ENCODE results near the gene PUSL1. TPM values are rescaled to one million over a fixed set of nuclear protein-coding genes. Genes with fewer than 3 reads are reported as not detected.

The PUSL1 gene
- polyA plus RNA-seq, 3 donors = 6.6 to 13.5 (median 12.8) TPM

DNA sequence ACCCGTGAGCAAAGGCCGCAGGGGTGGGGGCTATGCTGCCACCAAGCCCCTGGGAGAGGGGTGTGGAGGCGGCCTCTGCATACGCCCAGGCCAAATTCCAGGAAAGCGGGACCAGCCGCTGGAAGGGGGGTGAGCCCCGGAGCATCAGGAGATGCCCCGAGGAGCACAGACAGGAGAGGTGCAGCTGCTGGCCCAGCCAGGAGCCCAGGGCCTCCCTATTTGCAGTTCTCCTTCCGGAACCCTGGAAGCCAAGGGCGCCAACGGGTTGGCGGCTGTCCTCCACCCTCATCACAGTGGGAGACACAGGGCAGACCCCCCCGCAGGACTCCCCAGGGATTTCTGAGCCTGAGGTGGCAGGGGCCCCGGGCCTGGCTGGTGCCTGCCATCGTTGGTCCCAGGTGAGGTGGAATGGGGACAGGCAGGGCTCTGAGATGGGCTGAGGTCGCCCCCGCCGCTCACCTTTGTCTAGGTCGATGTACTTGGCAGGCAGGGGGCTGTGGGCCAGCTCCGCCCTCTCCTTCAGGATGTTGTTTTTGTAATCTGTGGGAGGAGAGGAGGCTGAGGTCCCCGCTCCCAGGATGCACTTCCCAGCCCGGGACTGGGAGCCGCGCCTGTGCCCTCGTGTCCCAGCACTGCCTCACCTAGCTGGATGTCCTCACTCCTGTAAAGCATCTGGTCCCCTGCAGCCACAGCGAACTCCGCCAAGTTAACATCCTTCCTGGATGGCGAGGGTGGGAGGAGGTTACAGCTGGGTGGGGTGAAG, 45.2 kb downstream of the PUSL1 start:
- no peak overlapping the region for H3K27ac ChIP-seq (ENCODE audit: low read depth, low read length)
- 17 to 42% (median 33%) methylated on average over 28 of the region's 28 CpGs for WGBS, 3 donors

- 18 to 35% (median 33%) methylated on average over 84 to 114 of the region's 116 CpGs for WGBS, 3 donors
- H3K27ac ChIP-seq (ENCODE audit: low read depth, low read length) = no peak overlapping the region
These were observed 46.2 kb downstream of the PUSL1 start for GRCh38 chr1:1354271-1355247.

DNA sequence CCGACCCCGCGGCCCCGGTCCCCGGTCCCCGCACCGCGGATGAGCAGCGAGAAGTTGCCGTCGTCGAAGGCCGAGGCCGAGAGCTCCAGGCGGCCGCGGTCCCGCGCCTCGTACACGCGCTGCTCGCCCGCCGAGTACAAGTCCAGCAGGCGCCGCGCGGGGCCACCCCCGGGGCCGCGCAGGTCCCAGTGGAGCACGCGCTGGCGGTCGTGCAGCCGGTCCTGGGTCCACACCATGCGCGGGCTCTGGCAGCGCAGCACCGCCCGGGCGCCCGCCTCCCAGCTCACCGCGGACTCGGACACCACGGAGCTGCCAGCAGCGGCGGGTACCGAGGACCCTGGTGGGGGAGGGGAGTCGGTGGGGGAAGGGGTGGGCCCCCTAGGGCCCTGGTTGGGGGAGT, 47.0 kb downstream of the PUSL1 start:
- H3K27ac ChIP-seq (ENCODE audit: low read depth, low read length) = peak overlapping the region; percentile 31
- 3 to 17% (median 11%) methylated on average over 37 to 52 of the region's 52 CpGs for WGBS, 3 donors

DNA sequence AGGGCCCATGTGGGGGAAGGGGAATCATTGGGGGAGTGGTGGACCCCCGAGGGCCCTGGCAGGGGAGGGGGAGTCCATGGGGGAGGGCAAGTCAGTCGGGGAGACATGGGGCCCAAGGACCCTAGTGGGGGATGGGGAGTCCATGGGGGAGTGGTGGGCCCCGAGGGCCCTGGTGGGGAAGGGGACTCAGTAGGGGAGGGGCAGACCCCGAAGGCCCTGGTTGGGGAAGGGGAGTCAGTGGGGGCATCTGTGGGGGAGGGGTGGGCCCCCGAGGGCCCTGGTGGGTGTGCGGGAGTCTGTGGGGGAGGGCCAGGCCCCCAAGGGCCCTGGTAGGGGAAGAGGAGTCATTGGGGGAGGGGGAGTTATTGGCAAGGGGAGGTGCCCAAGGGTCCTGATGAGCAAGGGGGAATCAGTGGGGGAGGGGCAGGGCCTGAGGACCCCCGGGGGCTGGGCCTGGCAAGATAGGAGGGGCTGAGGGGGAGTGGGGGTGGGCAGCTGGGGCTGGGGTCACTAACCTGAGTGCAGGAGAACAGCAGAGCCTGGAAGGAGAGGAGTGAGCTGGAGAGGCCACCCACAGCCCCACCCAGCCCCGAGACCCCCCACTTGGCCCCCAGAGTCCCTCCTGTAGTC, 47.9 kb downstream of the PUSL1 start:
- WGBS, 3 donors = 36 to 45% (median 41%) methylated on average over 6 to 8 of the region's 8 CpGs
- peak overlapping the region; percentile 13 for H3K27ac ChIP-seq (ENCODE audit: low read depth, low read length)

DNA sequence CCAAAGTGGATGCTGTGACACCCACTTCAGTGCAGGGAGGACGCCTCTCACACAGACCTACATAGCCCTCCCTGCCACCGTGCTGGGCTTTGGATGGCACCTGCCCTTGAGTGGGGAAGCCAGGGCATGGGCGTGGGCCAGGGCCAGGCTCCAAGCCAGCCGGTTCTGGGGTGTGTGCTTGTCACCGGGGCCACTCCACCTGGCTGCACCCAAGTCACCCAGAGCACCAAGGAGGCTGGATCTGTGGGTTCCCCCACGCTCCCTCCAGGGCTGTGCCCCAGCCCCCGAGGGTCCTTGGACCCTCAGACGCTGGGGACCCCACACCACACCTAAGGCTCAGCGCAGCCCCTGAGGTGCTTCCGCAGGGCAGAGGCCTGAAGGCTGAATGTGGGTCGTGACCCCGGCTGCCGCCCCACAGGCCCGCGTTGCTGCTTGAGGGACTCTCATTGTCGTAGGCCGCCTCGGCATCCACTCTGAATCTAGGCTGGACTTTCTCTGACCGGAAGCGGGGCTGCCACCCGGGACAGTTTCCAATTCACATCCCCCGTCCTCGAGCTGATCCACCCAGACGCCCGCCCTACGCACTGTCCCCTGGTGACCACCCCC, 48.5 kb downstream of the PUSL1 start:
- 37 to 60% (median 52%) methylated on average over 26 of the region's 26 CpGs for WGBS, 3 donors
- peak overlapping the region; percentile 13 for H3K27ac ChIP-seq (ENCODE audit: low read depth, low read length)

DNA sequence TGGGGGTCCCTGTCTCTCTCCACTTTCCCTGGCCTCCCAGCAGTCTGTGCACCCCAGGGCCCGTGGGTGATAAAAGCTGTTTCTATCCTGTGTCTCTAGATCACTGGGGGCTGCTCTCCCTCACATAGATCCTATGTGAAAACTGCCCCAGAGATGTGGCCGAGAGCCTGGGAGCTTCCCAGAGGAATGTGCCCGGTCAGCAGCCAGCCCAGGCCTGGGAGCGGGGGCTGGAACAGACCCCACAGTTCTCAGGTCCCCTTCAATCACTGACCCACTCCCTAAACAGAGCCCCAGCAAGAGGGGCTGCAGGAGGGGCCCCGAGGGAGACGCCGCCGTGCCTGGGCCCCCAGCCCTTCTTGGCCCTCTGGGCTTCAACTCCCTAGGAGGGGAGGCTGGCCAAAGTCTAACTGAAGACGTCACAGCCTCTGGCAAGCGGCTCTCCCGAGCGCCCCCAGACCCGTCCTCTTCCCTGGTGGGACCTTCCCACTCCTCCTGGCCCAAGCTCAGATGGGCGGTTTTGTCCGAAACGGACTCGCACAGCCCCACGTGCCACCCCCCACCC, 49.6 kb downstream of the PUSL1 start:
- no peak overlapping the region for H3K27ac ChIP-seq (ENCODE audit: low read depth, low read length)
- WGBS, 3 donors = 19 to 27% (median 24%) methylated on average over 17 to 18 of the region's 18 CpGs

- H3K27ac ChIP-seq (ENCODE audit: low read depth, low read length) = no peak within 1 kb of the TSS
- WGBS, 3 donors = 26 to 29% (median 29%) methylated on average over 25 to 29 of the region's 29 CpGs
These were observed 50.3 kb downstream of the PUSL1 start, which contains the start of gene MXRA8 for GRCh38 chr1:1358433-1359271. MXRA8 (minus strand) TSS chr1:1358555; CDS start chr1:1358504, 51 bp downstream.

- H3K27ac ChIP-seq (ENCODE audit: low read depth, low read length) = no peak overlapping the region
- 50 to 69% (median 61%) methylated on average over 6 of the region's 6 CpGs for WGBS, 3 donors
These were observed 50.9 kb downstream of the PUSL1 start for GRCh38 chr1:1359308-1359663.

- no peak overlapping the region for H3K27ac ChIP-seq (ENCODE audit: low read depth, low read length)
- WGBS, 3 donors = 56 to 70% (median 60%) methylated on average over 27 to 28 of the region's 28 CpGs
These were observed 51.5 kb downstream of the PUSL1 start for GRCh38 chr1:1359664-1360468.

- H3K27ac ChIP-seq (ENCODE audit: low read depth, low read length) = no peak overlapping the region
These were observed 52.2 kb downstream of the PUSL1 start for GRCh38 chr1:1360506-1361169.

More at GRCh38 chr1:1360506-1361169, 52.2 kb downstream of the PUSL1 start:
- WGBS, 3 donors = 58 to 76% (median 65%) methylated on average over 20 of the region's 20 CpGs

Other genes starting within 250 kb of the PUSL1 start
- under 1 TPM in 2 of 3 donors, not detected in 1; 0.05 to 0.30 TPM for gene RNF223, start 234.3 kb upstream of the PUSL1 start, polyA plus RNA-seq
- gene C1orf159, start 192.5 kb upstream of the PUSL1 start, polyA plus RNA-seq = 10 to 100 TPM in 1 of 3 donors, 1 to 10 TPM in 2; 5.2 to 11.5 (median 9.3) TPM
- under 1 TPM; 0.13 to 0.98 (median 0.45) TPM for gene TTLL10, start 134.7 kb upstream of the PUSL1 start, polyA plus RNA-seq
- gene TNFRSF18, start 102.0 kb upstream of the PUSL1 start, polyA plus RNA-seq = 1 to 10 TPM in 1 of 3 donors, under 1 TPM in 1, not detected in 1; 0.45 to 1.4 TPM
- gene TNFRSF4, start 94.4 kb upstream of the PUSL1 start, polyA plus RNA-seq = 10 to 100 TPM in 2 of 3 donors, 1 to 10 TPM in 1; 1.4 to 13.9 (median 11.4) TPM
- gene SDF4, start 76.6 kb upstream of the PUSL1 start, polyA plus RNA-seq = 100 to 1,000 TPM in 2 of 3 donors, 10 to 100 TPM in 1; 93.9 to 148 (median 101) TPM
- 10 to 100 TPM in 1 of 3 donors, 1 to 10 TPM in 2; 8.9 to 13.0 (median 8.9) TPM for gene B3GALT6, start 76.4 kb upstream of the PUSL1 start, polyA plus RNA-seq
- 1 to 10 TPM in 2 of 3 donors, under 1 TPM in 1; 0.53 to 6.1 (median 3.5) TPM for gene C1QTNF12, start 61.9 kb upstream of the PUSL1 start, polyA plus RNA-seq
- 10 to 100 TPM; 25.8 to 45.1 (median 39.5) TPM for gene UBE2J2, start 34.7 kb upstream of the PUSL1 start, polyA plus RNA-seq
- 1 to 10 TPM; 1.7 to 6.6 (median 4.9) TPM for gene SCNN1D, start 28.2 kb upstream of the PUSL1 start, polyA plus RNA-seq
- 10 to 100 TPM; 14.5 to 35.7 (median 27.5) TPM for gene ACAP3, start 667 bp upstream of the PUSL1 start, polyA plus RNA-seq
- 100 to 1,000 TPM in 1 of 3 donors, 10 to 100 TPM in 2; 92.8 to 117 (median 98.6) TPM for gene INTS11, start 16.1 kb downstream of the PUSL1 start, polyA plus RNA-seq
- 10 to 100 TPM; 12.3 to 17.4 (median 16.5) TPM for gene CPTP, start 16.2 kb downstream of the PUSL1 start, polyA plus RNA-seq
- under 1 TPM; 0.10 to 0.45 (median 0.19) TPM for gene TAS1R3, start 22.7 kb downstream of the PUSL1 start, polyA plus RNA-seq
- gene DVL1, start 40.8 kb downstream of the PUSL1 start, polyA plus RNA-seq = 10 to 100 TPM; 42.5 to 54.5 (median 48.9) TPM
- 100 to 1,000 TPM in 1 of 3 donors, 10 to 100 TPM in 2; 11.7 to 104 (median 82.1) TPM for gene MXRA8, start 50.0 kb downstream of the PUSL1 start, polyA plus RNA-seq
- 100 to 1,000 TPM; 129 to 240 (median 165) TPM for gene AURKAIP1, start 66.6 kb downstream of the PUSL1 start, polyA plus RNA-seq
- gene CCNL2, start 90.7 kb downstream of the PUSL1 start, polyA plus RNA-seq = 100 to 1,000 TPM; 103 to 173 (median 106) TPM
- gene MRPL20, start 98.7 kb downstream of the PUSL1 start, polyA plus RNA-seq = 100 to 1,000 TPM; 110 to 228 (median 190) TPM
- gene ANKRD65, start 112.7 kb downstream of the PUSL1 start, polyA plus RNA-seq = 10 to 100 TPM in 2 of 3 donors, 1 to 10 TPM in 1; 9.9 to 25.5 (median 10.6) TPM
- 10 to 100 TPM in 2 of 3 donors, 1 to 10 TPM in 1; 7.8 to 53.1 (median 42.1) TPM for gene VWA1, start 127.1 kb downstream of the PUSL1 start, polyA plus RNA-seq
- gene ATAD3C, start 141.1 kb downstream of the PUSL1 start, polyA plus RNA-seq = 10 to 100 TPM in 1 of 3 donors, 1 to 10 TPM in 1, under 1 TPM in 1; 0.34 to 10.3 (median 2.2) TPM
- gene ATAD3B, start 163.2 kb downstream of the PUSL1 start, polyA plus RNA-seq = 10 to 100 TPM; 13.6 to 27.5 (median 14.2) TPM
- 10 to 100 TPM; 12.9 to 23.1 (median 14.2) TPM for gene ATAD3A, start 203.6 kb downstream of the PUSL1 start, polyA plus RNA-seq
- gene TMEM240, start 232.0 kb downstream of the PUSL1 start, polyA plus RNA-seq = 1 to 10 TPM in 2 of 3 donors, under 1 TPM in 1; 0.85 to 4.3 (median 2.1) TPM